MM.1S (cell line): ENCODE measurements around the gene PRRG4.

ENCODE experiments used
- DNase-seq: peaks from one replicate; pipeline ENCODE4 v3.0.0-alpha.2; 2015
- H2AFZ ChIP-seq: fragments of 300-600 bp; sonication (generic); 2 replicates; pipeline ENCODE4 v1.6.0; 2016; ENCODE audit warnings: antibody characterized with exemption, low read length
- H3F3A ChIP-seq: fragments of 300-600 bp; sonication (generic); 2 replicates; pipeline ENCODE4 v1.6.1; 2016; ENCODE audit warnings: mild to moderate bottlenecking, antibody characterized with exemption, low read length, moderate library complexity, mixed read lengths; ENCODE audit not compliant: insufficient read depth
- H3K27ac ChIP-seq: fragments of 300-600 bp; sonication (generic); 2 replicates; pipeline ENCODE4 v1.5.1; 2016; ENCODE audit warnings: mild to moderate bottlenecking, low read length
- H3K27me3 ChIP-seq: fragments of 300-600 bp; sonication (generic); replicated peaks from 2 replicates; pipeline ENCODE4 v1.6.0; 2016; ENCODE audit warnings: low read length; ENCODE audit not compliant: insufficient read depth
- H3K36me3 ChIP-seq: fragments of 300-600 bp; sonication (generic); replicated peaks from 2 replicates; pipeline ENCODE4 v1.6.1; 2016; ENCODE audit warnings: mild to moderate bottlenecking, low read length, mixed read lengths; ENCODE audit not compliant: insufficient read depth
- H3K4me1 ChIP-seq: fragments of 300-600 bp; sonication (generic); 2 replicates; pipeline ENCODE4 v1.6.1; 2016; ENCODE audit warnings: low read length, mixed read lengths
- H3K4me2 ChIP-seq: fragments of 300-600 bp; sonication (generic); 2 replicates; pipeline ENCODE4 v1.6.0; 2016; ENCODE audit warnings: low read depth, low read length
- H3K4me3 ChIP-seq: fragments of 300-600 bp; sonication (generic); 2 replicates; pipeline ENCODE4 v1.5.1; 2016; ENCODE audit warnings: low read length, mixed read lengths
- H3K79me2 ChIP-seq: fragments of 300-600 bp; sonication (generic); 2 replicates; pipeline ENCODE4 v1.6.1; 2016; ENCODE audit warnings: mixed run types, low read length, mixed read lengths
- H3K9ac ChIP-seq: fragments of 300-600 bp; sonication (generic); 2 replicates; pipeline ENCODE4 v1.6.1; 2016; ENCODE audit warnings: low read length, mixed read lengths
- H3K9me2 ChIP-seq: fragments of 300-600 bp; sonication (generic); replicated peaks from 2 replicates; pipeline ENCODE4 v1.6.1; 2016; ENCODE audit warnings: mild to moderate bottlenecking, low read length, mixed read lengths; ENCODE audit not compliant: insufficient read depth
- H3K9me3 ChIP-seq: fragments of 300-600 bp; sonication (generic); replicated peaks from 2 replicates; pipeline ENCODE4 v1.6.1; 2016; ENCODE audit warnings: mild to moderate bottlenecking, low read length, mixed read lengths; ENCODE audit not compliant: insufficient read depth
- H4K20me1 ChIP-seq: fragments of 300-600 bp; sonication (generic); 2 replicates; pipeline ENCODE4 v1.6.1; 2016; ENCODE audit warnings: mild to moderate bottlenecking, low read length, moderate library complexity, mixed read lengths; ENCODE audit not compliant: insufficient read depth
- EZH2 ChIP-seq: fragments of 300-600 bp; sonication (generic); optimal IDR thresholded peaks from 2 replicates; pipeline ENCODE3; 2017; ENCODE audit warnings: low read depth, mild to moderate bottlenecking, antibody characterized with exemption, low read length, mixed read lengths
- EZH2phosphoT487 ChIP-seq: fragments of 300-600 bp; sonication (generic); IDR thresholded peaks from 2 replicates; pipeline ENCODE4 v1.6.1; 2018; ENCODE audit warnings: antibody characterized with exemption, low read length
- TF ChIP-seq, protein P1 (sequence below): fragments of 300-600 bp; sonication (generic); IDR thresholded peaks from 2 replicates; pipeline ENCODE4 v1.5.1; 2016; ENCODE audit warnings: antibody characterized with exemption, low read length, mixed read lengths

Gene PRRG4

DNA sequence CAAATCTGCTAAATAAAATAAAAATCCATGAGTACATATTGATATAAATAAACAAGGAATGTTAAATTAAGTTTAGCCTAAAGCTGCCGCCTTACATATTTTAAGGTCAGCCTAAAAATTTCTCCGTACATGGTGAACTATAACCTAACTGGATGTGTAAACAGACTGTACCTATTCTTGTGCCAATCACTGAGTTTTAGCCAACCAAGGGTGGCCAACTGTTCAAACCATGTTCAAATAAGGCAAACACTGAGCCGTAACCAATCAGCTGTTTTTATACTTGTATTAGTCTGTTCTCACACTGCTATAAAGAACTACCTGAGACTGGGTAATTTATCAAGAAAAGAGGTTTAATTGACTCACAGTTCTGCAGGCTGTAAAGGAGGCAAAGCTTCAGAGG lies 54.3 kb downstream of the PRRG4 start:
- no peak overlapping the region for H2AFZ ChIP-seq
- no peak overlapping the region for H3K4me3 ChIP-seq
- H3F3A ChIP-seq: no peaks in the 10 kb centered on the region
- no peaks in the 10 kb centered on the region for H3K36me3 ChIP-seq
- H3K9me3 ChIP-seq: no peaks in the 10 kb centered on the region
- H3K4me2 ChIP-seq: no peak overlapping the region
- H3K4me1 ChIP-seq: no peaks in the 10 kb centered on the region
- no peak overlapping the region for H3K9ac ChIP-seq
- no peaks in the 10 kb centered on the region for H3K9me2 ChIP-seq
- H3K79me2 ChIP-seq: no peaks in the 10 kb centered on the region
- H4K20me1 ChIP-seq: no peaks in the 10 kb centered on the region
- no peak for DNase-seq
- H3K27ac ChIP-seq: no peak overlapping the region
- TF ChIP-seq, protein P1, sequence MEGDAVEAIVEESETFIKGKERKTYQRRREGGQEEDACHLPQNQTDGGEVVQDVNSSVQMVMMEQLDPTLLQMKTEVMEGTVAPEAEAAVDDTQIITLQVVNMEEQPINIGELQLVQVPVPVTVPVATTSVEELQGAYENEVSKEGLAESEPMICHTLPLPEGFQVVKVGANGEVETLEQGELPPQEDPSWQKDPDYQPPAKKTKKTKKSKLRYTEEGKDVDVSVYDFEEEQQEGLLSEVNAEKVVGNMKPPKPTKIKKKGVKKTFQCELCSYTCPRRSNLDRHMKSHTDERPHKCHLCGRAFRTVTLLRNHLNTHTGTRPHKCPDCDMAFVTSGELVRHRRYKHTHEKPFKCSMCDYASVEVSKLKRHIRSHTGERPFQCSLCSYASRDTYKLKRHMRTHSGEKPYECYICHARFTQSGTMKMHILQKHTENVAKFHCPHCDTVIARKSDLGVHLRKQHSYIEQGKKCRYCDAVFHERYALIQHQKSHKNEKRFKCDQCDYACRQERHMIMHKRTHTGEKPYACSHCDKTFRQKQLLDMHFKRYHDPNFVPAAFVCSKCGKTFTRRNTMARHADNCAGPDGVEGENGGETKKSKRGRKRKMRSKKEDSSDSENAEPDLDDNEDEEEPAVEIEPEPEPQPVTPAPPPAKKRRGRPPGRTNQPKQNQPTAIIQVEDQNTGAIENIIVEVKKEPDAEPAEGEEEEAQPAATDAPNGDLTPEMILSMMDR: no peak
- TF ChIP-seq EZH2phosphoT487 (no peak), EZH2 (no peak)
- no peaks in the 10 kb centered on the region for H3K27me3 ChIP-seq

DNA sequence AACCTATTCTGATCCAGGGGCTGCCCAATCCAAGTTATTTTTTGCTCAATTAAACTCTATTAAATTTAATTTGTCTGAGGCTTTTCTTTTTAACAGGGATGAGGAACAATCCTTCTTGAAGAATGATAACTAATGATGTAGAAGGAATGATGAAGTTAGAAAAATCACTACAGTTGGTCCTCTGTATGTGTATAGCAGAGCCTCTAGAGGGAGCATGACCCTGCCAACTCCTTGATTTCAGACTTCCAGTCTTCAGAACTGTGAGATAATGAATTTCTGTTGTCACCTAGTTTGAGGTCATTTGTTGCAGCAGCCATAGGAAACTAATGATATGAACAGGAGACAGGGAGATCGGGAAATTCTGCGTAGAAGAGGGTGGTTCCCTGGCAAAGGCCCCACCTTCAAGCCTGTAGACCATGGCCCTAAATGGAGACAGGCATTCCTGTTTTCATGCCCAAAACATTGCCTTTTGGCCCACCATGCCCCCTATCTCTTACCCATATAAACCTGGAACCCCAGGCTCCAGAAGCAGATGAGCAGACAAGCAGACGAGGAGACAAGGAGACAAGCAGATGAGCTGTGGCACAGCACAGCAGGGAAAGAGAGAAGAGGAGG lies 55.1 kb downstream of the PRRG4 start:
- Histone ChIP-seq H3K4me2 (no peak overlapping the region), H3K9ac (no peak overlapping the region), H3K27ac (no peak overlapping the region), H3K79me2 (no peaks in the 10 kb centered on the region), H3K9me3 (no peaks in the 10 kb centered on the region), H3K9me2 (no peaks in the 10 kb centered on the region), H3K4me3 (no peak overlapping the region), H2AFZ (no peak overlapping the region), H3K4me1 (no peaks in the 10 kb centered on the region), H3K36me3 (no peaks in the 10 kb centered on the region), H3F3A (no peaks in the 10 kb centered on the region), H3K27me3 (no peaks in the 10 kb centered on the region), H4K20me1 (no peaks in the 10 kb centered on the region)
- no peak for TF ChIP-seq EZH2phosphoT487
- TF ChIP-seq, protein P1: peak; percentile 50
- peak; percentile 28 for DNase-seq

DNA sequence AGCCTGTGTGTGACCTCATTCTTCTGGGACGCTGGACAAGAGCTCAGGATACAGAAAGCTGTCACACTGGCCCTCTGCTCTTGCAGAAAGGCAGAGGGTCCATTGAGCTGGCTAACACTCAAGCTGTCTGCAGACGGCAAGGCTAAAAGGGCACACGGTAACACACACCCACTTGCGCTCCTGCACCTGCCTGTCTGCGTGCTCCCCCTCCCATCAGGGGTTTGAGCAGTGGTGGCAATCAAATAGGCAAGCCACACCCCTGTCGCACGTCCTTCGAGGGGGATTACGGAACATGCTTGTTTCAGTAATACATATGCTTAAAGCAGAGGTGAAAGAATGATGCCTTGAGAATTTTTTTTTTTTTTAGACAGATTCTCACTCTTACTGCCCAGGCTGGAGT lies 55.8 kb downstream of the PRRG4 start:
- H3K27ac ChIP-seq: no peak overlapping the region
- no peaks in the 10 kb centered on the region for H3K9me3 ChIP-seq
- no peak overlapping the region for H3K4me3 ChIP-seq
- H2AFZ ChIP-seq: no peak overlapping the region
- H3K27me3 ChIP-seq: no peaks in the 10 kb centered on the region
- no peaks in the 10 kb centered on the region for H3K4me1 ChIP-seq
- H3F3A ChIP-seq: no peaks in the 10 kb centered on the region
- no peak for DNase-seq
- H4K20me1 ChIP-seq: no peaks in the 10 kb centered on the region
- no peak overlapping the region for H3K9ac ChIP-seq
- no peaks in the 10 kb centered on the region for H3K9me2 ChIP-seq
- no peak overlapping the region for H3K4me2 ChIP-seq
- H3K36me3 ChIP-seq: no peaks in the 10 kb centered on the region
- no peaks in the 10 kb centered on the region for H3K79me2 ChIP-seq
- TF ChIP-seq EZH2phosphoT487 (no peak), EZH2 (no peak)
- TF ChIP-seq, protein P1: no peak
